Activated gamma-delta T cell (primary cell): ENCODE results near the gene BMP6.

Experiments used
- DNase-seq: peaks from one replicate; lab custom pipeline; 2025; lab: John Stamatoyannopoulos, UW

Gene BMP6

GRCh38 chr6:7747433-7747832, 21.5 kb downstream of the BMP6 start:
- no peak for DNase-seq

GRCh38 chr6:7747901-7748504, 22.1 kb downstream of the BMP6 start:
- no peak for DNase-seq

GRCh38 chr6:7749478-7749877, 23.6 kb downstream of the BMP6 start:
- DNase-seq: no peak

GRCh38 chr6:7750197-7750596, 24.3 kb downstream of the BMP6 start:
- DNase-seq: no peak

- no peak for DNase-seq
These were observed 32.6 kb downstream of the BMP6 start for GRCh38 chr6:7758456-7758855.

GRCh38 chr6:7759320-7759719, 33.4 kb downstream of the BMP6 start:
- no peak for DNase-seq

GRCh38 chr6:7761051-7761450, 35.2 kb downstream of the BMP6 start:
- DNase-seq: no peak

GRCh38 chr6:7762760-7763159, 36.9 kb downstream of the BMP6 start:
- DNase-seq: no peak

- DNase-seq: no peak
These were observed 38.0 kb downstream of the BMP6 start for GRCh38 chr6:7763881-7764280.

- DNase-seq: no peak
These were observed 39.9 kb downstream of the BMP6 start for GRCh38 chr6:7765575-7766325.

- no peak for DNase-seq
These were observed 43.8 kb downstream of the BMP6 start for GRCh38 chr6:7769702-7770101.

GRCh38 chr6:7770111-7770510, 44.2 kb downstream of the BMP6 start:
- no peak for DNase-seq

- DNase-seq: no peak
These were observed 44.7 kb downstream of the BMP6 start for GRCh38 chr6:7770601-7771000.

- no peak for DNase-seq
These were observed 47.4 kb downstream of the BMP6 start for GRCh38 chr6:7773322-7773721.

- DNase-seq: no peak
These were observed 48.0 kb downstream of the BMP6 start for GRCh38 chr6:7773914-7774313.

- no peak for DNase-seq
These were observed 50.6 kb downstream of the BMP6 start for GRCh38 chr6:7776509-7776908.

- no peak for DNase-seq
These were observed 51.2 kb downstream of the BMP6 start for GRCh38 chr6:7777074-7777473.

GRCh38 chr6:7781240-7781639, 55.3 kb downstream of the BMP6 start:
- no peak for DNase-seq

- DNase-seq: no peak
These were observed 58.3 kb downstream of the BMP6 start for GRCh38 chr6:7784248-7784647.

- no peak for DNase-seq
These were observed 58.8 kb downstream of the BMP6 start for GRCh38 chr6:7784706-7785105.

- DNase-seq: no peak
These were observed 59.5 kb downstream of the BMP6 start for GRCh38 chr6:7785243-7786035.

GRCh38 chr6:7786214-7786661, 60.3 kb downstream of the BMP6 start:
- DNase-seq: no peak

- DNase-seq: no peak
These were observed 61.3 kb downstream of the BMP6 start for GRCh38 chr6:7787137-7787608.
